ENCODE data around the gene ZNF773.
"Not testable (repeated sequence)": the region's sequence is repeated elsewhere in the genome, so short reads cannot be mapped to it uniquely, and the experiment has no call there.

The ZNF773 gene

GRCh38 chr19:57499680-57500395 lies at the start of gene ZNF773:
Gene ZNF773, plus strand, starts transcription at chr19:57499938. Its CDS starts 143 bp downstream, at chr19:57500081.
- peak; percentile 96 for DNase-seq (ENCODE audit: low read depth)

DNA sequence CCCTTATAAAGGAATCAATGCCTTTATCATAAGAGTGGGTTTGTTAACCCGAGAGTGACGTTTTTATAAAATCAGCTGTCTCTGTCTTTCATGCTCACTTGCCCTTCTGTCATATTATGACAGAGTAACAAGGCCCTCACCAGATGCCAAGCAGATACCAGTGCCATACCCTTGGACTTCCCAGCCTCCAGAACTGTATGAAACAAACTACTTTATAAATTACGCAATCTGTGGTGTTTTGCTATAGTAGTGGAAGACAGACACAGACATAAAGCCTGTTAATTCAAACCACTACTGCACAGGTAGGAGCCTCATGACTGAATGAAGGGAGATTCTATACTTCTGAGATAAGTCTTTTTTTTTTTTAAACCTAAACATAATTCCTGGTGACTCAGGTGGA lies 47.4 kb upstream of the ZNF773 start:
- DNase-seq (ENCODE audit: low read depth), result no peak

- DNase-seq (ENCODE audit: low read depth), result no peak
These were observed 33.9 kb upstream of the ZNF773 start for GRCh38 chr19:57465680-57466381.

DNA sequence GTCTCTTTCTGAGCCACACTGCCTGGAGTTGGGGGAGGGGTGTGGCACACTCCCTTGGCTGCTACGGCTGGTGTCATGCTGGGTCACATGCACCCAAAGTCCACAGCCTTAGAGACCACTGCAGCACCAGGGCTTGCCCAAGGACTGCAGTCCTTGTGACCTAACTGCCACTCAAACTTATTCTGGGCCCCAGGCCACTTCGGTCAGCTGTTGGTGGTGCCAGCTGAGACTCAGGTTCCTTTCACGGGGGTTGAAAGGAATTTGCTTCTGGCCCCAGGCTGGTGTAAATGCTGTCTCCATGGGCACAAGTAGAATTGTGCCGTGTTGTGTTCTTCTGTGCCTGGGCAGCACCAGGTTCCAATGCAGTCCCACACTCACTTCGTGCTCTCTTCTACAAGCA lies 33.2 kb upstream of the ZNF773 start:
- no peak for DNase-seq (ENCODE audit: low read depth)

- no peak for DNase-seq (ENCODE audit: low read depth)
These were observed 26.1 kb upstream of the ZNF773 start for GRCh38 chr19:57473646-57474045.

- DNase-seq (ENCODE audit: low read depth), result peak; percentile 46
These were observed 22.3 kb upstream of the ZNF773 start, which contains the start of gene ZNF772 for GRCh38 chr19:57477191-57478008. Gene ZNF772, minus strand, starts transcription at chr19:57477566. Its CDS starts 257 bp downstream, at chr19:57477309.

GRCh38 chr19:57487477-57488298 lies 12.1 kb upstream of the ZNF773 start, which contains the start of gene ZNF419:
Gene ZNF419, plus strand, starts transcription at chr19:57487750. Its CDS starts 201 bp downstream, at chr19:57487951.
- DNase-seq (ENCODE audit: low read depth), result peak; percentile 80

- DNase-seq (ENCODE audit: low read depth), result not testable (repeated sequence)
These were observed 11.5 kb upstream of the ZNF773 start for GRCh38 chr19:57488299-57488644.

GRCh38 chr19:57499332-57499679 lies 432 bp upstream of the ZNF773 start:
- not testable (repeated sequence) for DNase-seq (ENCODE audit: low read depth)

DNA sequence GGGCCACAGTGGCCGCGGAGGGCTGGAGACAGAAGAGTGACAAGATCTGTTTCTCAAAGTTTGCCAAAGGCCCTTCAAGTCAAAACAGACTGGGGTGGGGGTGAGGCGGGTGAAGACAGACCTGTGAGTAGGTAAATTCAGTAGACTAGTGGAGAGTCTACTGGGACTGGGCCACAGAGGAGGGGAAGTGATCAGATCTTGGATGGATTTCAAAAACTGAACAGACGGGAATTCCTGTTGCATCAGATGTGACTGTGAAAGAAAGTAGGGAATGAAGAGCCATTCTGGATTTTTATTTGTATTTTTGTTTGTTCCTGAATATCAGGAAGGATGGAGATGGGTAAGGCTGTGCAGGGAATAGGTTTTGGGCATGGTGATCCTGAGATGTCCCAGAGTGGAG lies 662 bp downstream of the ZNF773 start:
- DNase-seq (ENCODE audit: low read depth), result not testable (repeated sequence)

GRCh38 chr19:57506163-57506562 lies 6.4 kb downstream of the ZNF773 start:
- no peak for DNase-seq (ENCODE audit: low read depth)

DNA sequence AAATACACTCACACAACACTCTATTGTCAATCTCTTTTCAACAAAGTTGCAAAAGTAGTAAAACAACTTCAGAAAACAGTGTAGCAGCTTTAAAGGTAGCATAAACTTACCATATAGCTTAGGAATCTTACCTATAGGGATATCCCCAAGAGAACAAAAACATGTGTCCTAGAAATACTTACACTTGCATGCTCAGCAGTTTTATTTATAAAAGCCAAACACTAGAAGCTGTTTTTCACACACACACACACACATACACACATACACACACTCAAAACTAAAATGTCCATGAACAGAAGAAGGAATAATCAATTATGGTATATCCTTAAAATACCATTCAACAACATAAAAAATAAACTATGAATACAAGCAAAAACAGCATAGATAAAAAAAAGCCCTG lies 11.7 kb downstream of the ZNF773 start:
- DNase-seq (ENCODE audit: low read depth), result no peak

DNA sequence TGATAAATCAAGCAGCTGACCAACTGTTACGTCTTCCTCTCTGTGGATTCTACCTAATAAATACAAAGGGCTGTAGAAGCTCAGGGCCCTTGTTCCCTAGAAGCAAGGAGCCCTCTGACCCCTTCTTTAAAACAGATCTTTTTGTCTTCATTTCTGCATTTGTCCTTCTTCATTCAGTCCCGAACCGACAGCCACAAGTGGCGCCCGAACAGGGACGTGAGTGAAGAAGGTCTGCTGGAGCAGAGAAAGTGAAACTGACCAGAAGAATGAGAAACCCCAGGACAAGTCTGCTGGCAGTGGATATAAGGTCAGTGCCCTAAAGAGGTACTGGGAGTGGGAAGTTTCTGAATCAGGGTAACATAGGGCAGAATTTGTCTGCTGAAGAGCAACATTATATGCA lies 13.1 kb downstream of the ZNF773 start:
- no peak for DNase-seq (ENCODE audit: low read depth)

- no peak for DNase-seq (ENCODE audit: low read depth)
These were observed 15.5 kb downstream of the ZNF773 start for GRCh38 chr19:57515255-57515654.

- not testable (repeated sequence) for DNase-seq (ENCODE audit: low read depth)
These were observed 18.3 kb downstream of the ZNF773 start for GRCh38 chr19:57518021-57518420.

DNA sequence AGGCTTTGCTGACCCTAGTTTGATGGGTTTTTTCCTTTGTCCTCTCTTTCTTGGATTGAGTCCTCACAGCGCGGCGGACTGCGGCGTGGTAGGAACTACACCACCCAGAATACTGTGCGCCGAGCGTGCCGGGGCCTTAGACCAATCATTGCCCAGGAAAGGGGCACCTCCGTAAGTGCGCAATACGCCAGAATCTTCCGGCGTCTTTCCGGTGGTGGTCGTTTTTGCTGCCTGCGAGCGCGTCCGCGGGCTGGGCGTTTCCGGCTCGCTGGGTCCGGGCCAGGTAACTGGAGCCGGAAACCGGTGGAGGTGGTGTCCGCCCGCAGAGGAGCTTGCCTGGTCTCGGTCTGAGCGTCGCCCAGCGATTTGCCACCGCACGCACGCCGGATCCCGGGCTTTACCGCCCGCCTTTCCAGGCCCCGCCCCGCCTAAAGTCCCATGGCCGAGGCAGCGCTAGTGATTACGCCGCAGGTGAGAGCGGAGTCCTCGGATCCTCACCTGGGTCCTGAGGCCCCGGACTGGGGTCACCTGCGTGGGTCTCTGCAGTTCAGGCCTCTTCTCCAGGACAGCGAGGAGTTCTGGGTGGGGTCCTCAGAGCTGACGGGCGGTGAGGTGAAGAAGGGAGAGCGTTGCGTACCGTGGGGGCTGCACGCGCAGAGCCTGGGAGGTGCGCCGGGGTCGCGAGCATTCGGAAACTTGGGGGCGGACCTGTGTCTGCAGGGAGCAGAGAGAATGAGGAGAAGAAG lies 27.6 kb downstream of the ZNF773 start, which contains the start of gene ZNF549:
ZNF549 (plus strand) TSS at position 221 of the 746 bp plus-strand sequence; CDS start at position 439, 218 bp downstream.
- peak; percentile 73 for DNase-seq (ENCODE audit: low read depth)

- no peak for DNase-seq (ENCODE audit: low read depth)
These were observed 38.3 kb downstream of the ZNF773 start for GRCh38 chr19:57537953-57538547.

GRCh38 chr19:57546513-57546912 lies 46.8 kb downstream of the ZNF773 start:
- no peak for DNase-seq (ENCODE audit: low read depth)

- DNase-seq (ENCODE audit: low read depth), result no peak
These were observed 52.7 kb downstream of the ZNF773 start for GRCh38 chr19:57552432-57552831.

DNA sequence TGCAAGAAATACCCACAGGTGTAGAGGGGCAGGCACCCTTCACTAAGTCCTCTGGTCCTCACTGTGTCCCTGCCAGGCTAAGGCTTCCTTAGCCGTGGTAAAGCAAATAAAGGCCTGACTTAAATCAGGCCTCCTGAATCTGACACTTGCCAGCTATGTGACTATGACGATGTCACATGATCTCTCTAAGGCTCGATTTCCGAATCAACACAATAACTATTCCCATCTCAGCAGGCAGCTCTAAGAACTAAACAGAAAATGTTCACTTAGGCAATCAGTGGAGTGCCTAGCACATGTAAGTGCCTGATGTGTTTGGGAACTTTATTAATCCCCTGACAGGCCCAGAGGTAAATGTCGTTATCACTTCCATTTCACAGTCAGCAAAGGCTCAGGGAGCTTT lies 57.9 kb downstream of the ZNF773 start:
- DNase-seq (ENCODE audit: low read depth), result no peak
